BE2C (cell line): ENCODE data around the gene RPL18.
A peak's percentile ranks its signal among the peaks of the same experiment; 100 is the strongest.

Source experiments
- DNase-seq: peaks from one replicate; pipeline ENCODE4 v3.0.0-alpha.2; 2020
- H3K27me3 ChIP-seq: fragments of 250-450 bp; sonication (Bioruptor Pico); 2 replicates; pipeline ENCODE4 v1.5.1; 2020; ENCODE audit warnings: mild to moderate bottlenecking
- H3K36me3 ChIP-seq: fragments of 250-450 bp; sonication (Bioruptor Pico); 2 replicates; pipeline ENCODE4 v1.5.1; 2020; ENCODE audit warnings: mild to moderate bottlenecking
- H3K4me1 ChIP-seq: fragments of 250-450 bp; sonication (Bioruptor Pico); 2 replicates; pipeline ENCODE4 v1.5.1; 2020
- H3K4me3 ChIP-seq: 2 replicates; pipeline ENCODE4 v1.5.1; 2011; ENCODE audit warnings: low read depth, low read length
- H3K9me3 ChIP-seq: fragments of 250-450 bp; sonication (Bioruptor Pico); 2 replicates; pipeline ENCODE4 v1.5.1; 2020
- TF ChIP-seq, protein P1 (sequence below): IDR thresholded peaks from 2 replicates; pipeline ENCODE4 v1.5.1; 2012; ENCODE audit warnings: mild to moderate bottlenecking, low read depth, low read length

RPL18 gene

DNA sequence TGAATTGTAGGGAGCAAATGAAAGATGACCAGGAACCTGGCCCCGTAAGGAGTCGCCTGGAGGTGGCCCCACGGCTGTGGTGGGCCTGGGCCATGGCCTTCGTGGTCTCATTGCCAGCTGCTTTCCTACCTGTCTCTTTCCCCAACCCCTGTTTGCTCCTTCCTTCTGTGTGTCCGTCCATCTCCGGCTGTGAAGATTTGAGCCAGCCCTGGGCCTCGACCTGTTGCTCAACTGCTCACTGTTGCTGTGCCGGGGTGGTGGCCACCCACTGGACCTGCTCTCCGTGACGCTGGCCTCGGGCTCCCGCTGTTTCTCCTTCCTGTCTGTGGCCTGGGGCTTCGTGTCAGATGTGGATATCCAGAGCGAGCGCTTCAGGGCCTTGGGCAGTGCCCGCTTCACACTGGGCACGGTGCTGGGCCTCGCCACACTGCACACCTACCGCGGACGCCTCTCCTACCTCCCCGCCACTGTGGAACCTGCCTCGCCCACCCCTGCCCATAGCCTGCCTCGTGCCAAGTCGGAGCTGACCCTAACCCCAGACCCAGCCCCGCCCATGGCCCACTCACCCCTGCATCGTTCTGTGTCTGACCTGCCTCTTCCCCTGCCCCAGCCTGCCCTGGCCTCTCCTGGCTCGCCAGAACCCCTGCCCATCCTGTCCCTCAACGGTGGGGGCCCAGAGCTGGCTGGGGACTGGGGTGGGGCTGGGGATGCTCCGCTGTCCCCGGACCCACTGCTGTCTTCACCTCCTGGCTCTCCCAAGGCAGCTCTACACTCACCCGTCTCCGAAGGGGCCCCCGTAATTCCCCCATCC is 9.7 kb upstream of the RPL18 start:
- Histone ChIP-seq H3K4me1 (peaks cover 8% of the 10 kb centered on the region), H3K4me3 (no peak overlapping the region), H3K36me3 (no peaks in the 10 kb centered on the region), H3K27me3 (no peaks in the 10 kb centered on the region), H3K9me3 (no peaks in the 10 kb centered on the region)
- TF ChIP-seq, protein P1, sequence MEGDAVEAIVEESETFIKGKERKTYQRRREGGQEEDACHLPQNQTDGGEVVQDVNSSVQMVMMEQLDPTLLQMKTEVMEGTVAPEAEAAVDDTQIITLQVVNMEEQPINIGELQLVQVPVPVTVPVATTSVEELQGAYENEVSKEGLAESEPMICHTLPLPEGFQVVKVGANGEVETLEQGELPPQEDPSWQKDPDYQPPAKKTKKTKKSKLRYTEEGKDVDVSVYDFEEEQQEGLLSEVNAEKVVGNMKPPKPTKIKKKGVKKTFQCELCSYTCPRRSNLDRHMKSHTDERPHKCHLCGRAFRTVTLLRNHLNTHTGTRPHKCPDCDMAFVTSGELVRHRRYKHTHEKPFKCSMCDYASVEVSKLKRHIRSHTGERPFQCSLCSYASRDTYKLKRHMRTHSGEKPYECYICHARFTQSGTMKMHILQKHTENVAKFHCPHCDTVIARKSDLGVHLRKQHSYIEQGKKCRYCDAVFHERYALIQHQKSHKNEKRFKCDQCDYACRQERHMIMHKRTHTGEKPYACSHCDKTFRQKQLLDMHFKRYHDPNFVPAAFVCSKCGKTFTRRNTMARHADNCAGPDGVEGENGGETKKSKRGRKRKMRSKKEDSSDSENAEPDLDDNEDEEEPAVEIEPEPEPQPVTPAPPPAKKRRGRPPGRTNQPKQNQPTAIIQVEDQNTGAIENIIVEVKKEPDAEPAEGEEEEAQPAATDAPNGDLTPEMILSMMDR, result no peak
- DNase-seq, result no peak

DNA sequence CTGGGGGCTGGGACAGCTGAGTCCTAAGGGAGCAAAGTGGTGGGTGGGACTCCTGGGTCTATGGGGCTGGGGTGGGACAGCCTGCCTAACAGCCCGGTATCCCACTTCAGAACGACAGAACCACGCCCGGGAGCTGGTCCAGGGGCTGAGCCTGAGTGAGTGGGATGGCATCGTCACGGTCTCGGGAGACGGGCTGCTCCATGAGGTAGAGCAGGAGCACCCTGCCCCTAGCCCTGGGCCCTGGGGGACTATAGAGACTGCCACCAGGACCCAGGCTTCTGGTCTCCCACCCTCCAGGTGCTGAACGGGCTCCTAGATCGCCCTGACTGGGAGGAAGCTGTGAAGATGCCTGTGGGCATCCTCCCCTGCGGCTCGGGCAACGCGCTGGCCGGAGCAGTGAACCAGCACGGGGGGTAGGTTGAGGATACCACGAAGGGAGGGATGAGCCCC is 8.9 kb upstream of the RPL18 start:
- DNase-seq, result no peak
- H3K4me1 ChIP-seq, result peaks cover 4% of the 10 kb centered on the region

DNA sequence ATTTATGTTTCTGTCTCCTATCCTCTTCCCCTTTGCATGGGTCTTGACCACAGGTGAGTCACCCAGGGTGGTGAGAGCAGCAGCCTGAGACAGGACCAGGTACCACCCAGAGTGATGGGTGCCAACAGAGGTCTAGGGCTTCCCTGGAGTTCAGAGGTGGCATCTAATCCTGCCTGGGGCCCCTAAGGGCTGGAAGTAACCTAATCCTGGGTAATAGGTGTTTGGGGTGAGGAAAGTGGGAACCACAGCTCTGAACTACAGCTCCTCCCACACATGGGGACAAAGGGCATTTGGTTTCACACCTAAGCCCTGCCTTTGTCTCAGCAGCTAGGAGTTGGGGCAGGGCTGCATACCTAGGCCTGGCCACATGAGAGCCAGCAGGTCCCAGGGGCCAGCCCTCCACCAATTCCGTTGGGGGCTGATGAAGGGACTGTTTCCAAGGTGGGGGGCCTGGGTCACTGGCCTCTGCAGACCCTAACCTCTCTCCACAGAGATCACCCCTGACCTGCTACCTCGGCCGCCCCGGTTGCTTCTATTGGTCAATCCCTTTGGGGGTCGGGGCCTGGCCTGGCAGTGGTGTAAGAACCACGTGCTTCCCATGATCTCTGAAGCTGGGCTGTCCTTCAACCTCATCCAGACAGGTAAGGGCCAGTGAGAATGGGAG is 8.4 kb upstream of the RPL18 start:
- DNase-seq, result no peak
- Histone ChIP-seq H3K36me3 (no peaks in the 10 kb centered on the region), H3K4me1 (peaks cover 4% of the 10 kb centered on the region), H3K4me3 (no peak overlapping the region), H3K27me3 (no peaks in the 10 kb centered on the region), H3K9me3 (no peaks in the 10 kb centered on the region)
- TF ChIP-seq, protein P1, result no peak

More for the DNA sequence above, 8.9 kb upstream of the RPL18 start:
- no peaks in the 10 kb centered on the region for H3K9me3 ChIP-seq
- TF ChIP-seq, protein P1, result no peak
- no peak overlapping the region for H3K4me3 ChIP-seq
- H3K36me3 ChIP-seq, result no peaks in the 10 kb centered on the region
- H3K27me3 ChIP-seq, result no peaks in the 10 kb centered on the region

- Histone ChIP-seq H3K4me3 (no peak overlapping the region), H3K36me3 (no peaks in the 10 kb centered on the region), H3K9me3 (no peaks in the 10 kb centered on the region), H3K27me3 (no peaks in the 10 kb centered on the region), H3K4me1 (peaks cover 4% of the 10 kb centered on the region)
- DNase-seq, result no peak
- TF ChIP-seq, protein P1, result no peak
Measured at GRCh38 chr19:48625891-48626327, 6.9 kb upstream of the RPL18 start.

GRCh38 chr19:48624791-48625723 is 6.1 kb upstream of the RPL18 start:
- TF ChIP-seq, protein P1, result no peak
- no peak for DNase-seq
- no peaks in the 10 kb centered on the region for H3K27me3 ChIP-seq
- peak overlapping the region; percentile 78 for H3K4me3 ChIP-seq
- no peaks in the 10 kb centered on the region; the same call in 1 of the 2 replicates for H3K4me1 ChIP-seq
- H3K9me3 ChIP-seq, result no peaks in the 10 kb centered on the region
- H3K36me3 ChIP-seq, result no peaks in the 10 kb centered on the region
